GM19455 (cell line): ENCODE measurements around the gene XPA.
"Not testable (repeated sequence)": the region's sequence is repeated elsewhere in the genome, so short reads cannot be mapped to it uniquely, and the experiment has no call there.

Source experiments
- ATAC-seq: cut with Tn5 transposase; IDR thresholded peaks from one replicate; pipeline ENCODE4 v1.9.1; 2021; ENCODE audit not compliant: unreplicated experiment

The XPA gene

DNA sequence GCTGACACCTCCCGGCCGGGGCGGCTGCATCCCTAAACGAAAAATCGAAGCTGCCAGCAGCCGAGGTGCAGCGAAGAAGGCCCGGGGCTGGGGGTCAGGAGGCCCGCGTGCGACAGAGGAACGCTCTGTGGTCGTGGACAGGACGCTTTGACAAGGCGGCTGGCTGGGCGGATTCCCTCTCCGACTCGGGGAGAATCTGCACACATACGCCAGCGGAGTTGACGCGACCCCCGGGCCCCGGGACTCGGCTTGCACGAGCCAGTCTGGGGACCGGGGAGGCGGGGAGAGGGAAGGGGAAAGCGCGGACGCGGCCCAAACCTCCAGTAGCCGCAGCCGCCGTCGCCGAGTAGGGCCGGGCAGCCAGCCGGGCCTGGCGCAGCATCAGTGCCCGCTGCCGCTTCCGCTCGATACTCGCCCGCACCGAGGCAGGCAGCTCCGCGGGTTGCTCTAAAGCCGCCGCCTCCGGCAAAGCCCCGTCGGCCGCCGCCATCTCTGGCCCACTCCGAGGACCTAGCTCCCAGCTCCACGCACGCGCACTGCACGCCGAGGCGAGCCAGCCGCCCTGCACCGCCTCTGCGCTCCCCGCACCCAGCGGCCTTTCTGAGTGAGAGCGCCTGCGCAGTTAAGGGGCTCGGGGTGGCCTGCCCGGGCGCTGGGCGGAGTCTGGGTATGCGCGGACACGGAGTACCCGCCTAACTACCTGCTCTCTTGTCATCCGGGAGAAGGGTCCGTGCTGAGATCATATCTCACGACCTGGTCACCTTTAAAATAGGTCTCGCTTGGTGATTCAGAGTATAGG is at the start of gene XPA:
Gene XPA, minus strand, starts transcription at position 538 of the 799 bp plus-strand sequence. Its CDS starts 48 bp downstream, at position 490.
- peak; percentile 90 for ATAC-seq

DNA sequence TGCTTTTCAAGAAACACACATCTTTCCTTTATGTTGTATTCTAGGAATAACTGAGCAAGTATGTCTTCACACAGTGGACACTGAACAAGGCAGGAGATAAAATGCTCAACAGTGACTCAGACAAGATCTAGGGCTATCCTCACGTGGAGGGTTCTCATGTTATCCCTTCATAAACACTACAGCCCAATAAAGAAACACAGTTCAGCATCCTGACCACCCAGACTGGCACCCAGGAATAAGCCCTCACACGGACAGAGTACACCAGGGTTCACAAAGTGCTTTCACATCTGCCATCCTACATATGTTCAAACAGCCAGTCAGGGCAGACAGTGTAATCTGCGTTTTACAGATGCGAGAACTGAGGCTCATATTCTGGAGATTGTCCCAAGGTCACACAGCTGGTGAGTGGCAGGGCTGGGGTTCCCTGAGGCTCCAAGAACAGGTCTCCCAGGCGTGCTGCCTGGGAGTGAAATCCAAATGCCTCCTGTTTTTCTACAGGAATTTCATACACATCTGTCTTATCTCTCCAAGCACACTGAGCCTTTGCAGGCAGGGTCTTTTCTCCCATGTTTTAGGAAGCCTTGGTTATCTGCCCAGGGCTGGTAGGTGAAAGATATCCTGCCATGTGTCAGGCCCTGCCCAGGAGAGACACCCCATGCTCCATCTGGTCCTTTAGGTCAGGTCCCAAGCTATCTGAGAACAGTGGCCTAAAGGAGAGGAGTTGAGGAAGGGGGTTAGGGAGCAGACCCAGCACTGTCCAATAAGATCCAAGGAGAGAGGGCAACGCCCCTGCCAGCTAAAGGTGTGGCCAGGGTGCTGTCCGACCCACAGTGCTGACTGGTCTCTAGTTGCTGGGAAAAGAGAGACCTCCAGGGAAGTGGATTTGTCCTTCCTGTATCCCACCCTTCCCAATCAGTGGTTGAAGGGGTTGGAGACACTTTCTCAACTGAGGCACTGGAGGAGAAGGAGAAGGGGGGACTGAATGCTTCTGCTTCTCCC is 47.9 kb upstream of the XPA start:
- no peak for ATAC-seq

DNA sequence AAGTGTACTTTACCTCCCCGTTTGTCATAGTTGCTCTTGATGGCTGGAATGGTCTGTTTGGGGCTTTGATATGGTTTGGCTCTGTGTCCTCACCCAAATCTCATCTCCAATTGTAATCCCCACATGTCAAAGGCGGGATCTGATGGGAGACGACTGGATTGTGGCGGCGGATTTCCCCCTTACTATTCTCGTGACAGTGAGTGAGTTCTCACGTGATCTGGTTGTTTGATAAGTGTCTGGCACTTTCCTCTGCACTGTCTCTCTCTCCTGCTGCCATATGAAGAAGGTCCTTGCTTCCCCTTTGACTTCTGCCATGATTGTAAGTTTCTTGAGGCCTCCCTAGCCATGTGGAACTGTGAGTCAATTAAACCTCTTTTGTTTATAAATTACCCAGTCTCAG is 46.9 kb upstream of the XPA start:
- ATAC-seq = not testable (repeated sequence)

DNA sequence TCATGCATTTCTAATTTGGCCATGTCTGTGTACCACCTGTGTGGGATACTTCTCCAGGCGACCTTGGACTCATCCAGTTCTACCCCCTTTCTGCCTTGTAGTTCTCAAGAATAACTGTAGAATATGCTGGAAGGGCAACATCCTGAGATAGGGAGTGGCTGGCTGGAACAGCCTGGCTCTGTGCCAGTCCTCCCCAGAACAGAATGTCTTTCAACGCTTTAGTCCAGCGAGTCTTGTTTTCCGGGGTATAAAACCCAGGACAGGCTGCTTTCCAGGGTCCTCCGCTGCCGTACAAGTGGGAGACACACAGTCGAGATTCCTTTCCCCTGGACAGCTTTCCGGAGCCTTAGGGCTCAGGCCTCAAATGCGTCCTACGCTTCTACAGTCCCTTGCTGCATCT is 45.4 kb upstream of the XPA start:
- ATAC-seq = no peak

DNA sequence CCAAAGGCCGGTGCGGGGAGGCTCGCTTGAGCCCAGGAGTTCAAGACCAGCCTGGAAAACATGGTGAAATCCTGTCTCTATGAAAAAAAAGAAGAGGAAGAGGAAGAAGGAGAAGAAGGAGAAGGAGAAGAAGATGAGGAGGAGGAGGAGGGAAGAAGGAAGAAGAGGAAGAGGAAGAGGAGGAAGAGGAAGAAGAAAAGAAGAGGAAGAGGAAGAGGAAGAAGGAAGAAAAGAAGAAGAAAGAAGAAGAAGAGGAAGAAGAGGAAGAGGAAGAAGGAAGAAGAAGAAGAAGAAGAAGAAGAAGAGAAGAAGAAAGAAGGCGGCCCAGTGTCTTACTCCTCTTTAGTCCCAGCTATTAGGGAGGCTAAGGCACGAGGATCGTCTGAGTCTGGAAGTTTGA is 44.8 kb upstream of the XPA start:
- ATAC-seq = no peak

DNA sequence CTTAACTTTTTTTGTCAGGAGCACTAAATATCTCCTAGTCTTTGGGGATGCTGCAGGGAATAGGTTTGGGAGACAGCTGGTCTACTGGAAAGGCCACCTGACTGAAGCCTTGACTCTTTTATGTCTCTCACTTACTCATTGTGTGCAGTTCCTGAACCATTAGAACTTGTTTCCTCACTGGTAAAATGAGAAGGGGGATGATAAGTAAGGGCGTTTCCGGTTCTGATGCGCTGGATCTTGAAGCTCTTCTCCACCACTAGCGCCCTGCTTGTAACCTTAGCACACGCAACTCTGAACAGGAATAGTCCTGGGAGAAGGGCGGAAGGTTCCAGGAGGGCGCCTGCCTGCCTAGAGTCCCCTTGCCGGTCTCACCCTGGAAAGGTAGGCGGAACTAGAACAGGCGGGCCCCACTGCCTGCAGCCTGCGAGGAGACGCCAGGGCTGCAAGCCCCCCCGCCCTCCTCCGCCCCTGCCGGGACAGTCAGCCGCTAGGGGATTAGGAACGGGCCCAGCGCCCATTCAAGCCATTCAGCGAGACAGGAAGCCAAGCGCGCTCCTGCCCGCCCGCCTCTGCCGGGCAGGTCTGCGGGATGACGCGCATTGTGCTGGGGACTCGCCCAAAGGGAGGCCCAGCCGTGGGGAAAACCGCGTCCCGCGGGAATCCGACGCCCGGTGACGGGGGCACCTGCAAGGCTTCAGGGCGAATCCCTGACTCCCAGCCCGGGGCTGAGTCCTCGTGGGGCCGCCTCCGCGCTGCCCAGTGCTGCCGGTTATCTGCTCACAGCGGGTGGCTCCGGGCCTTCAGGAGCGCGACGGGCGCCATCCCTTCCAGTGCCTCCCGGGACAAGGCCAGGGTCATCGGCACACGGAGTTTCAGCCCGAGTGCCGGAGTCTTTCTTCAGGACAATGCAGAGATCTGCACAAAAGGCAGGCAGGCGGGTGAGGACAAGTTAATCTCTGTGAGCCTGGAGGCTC is 44.0 kb upstream of the XPA start:
- ATAC-seq = no peak

DNA sequence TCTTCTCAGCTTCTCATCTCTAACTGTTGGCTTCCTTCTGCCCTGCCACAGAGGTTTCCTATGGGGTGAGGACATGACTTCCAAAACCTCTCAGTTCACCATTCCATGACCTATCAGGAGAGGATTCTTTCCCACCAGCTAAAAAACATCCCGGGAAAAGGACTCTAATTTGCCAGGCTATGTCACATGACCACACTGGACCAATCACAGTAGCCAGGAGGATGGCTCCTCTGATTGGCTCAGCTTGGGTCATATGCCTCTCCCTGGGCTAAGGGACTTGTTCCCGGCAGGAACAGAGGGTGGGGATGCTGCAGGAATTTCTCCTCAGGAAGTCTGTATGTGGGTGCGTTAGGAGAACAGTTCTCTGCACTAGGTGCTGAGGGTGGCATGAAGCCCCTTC is 40.3 kb upstream of the XPA start:
- no peak for ATAC-seq

DNA sequence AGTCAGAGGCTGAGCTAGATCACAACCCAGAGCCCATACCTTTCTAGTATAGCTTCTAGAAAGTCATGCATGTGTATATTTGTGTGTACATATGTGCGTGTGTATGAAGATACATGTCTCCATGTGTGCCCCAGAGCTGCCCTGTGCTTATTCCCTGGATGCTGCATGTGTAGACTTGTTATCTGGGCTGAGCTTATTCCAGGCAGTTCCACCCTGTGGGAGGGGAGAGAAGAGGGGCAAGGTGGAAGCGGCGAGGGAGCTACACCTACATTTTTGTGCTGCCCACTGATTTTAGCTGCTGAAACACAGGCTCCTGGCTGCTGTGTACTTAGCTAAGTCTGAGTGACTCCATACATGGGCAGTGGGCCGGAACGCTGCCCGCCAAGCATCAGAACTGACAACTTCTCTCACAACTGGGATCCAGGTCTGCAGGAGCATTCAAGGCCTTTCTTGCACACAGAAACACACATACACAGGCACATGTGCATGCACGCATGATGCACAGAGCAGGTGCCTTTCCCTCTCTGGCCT is 38.0 kb upstream of the XPA start:
- no peak for ATAC-seq

DNA sequence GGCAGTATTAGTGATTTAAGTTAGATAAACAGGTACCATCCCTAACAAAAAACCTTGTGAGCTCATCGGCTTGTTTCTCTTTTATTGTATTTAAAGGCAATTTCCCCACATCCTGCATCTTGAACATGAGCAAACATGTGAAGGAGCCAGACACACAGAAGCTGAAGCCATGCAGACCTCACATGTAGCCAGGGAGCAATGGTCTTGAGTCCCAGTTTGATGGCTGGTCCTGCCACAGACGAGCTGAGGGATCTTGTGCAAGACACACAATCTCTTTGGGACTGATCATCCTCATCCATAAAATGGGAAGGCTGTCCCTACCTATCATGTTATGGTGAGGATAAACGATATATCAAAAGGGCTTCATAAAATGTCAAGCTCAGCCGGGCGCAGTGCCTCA is 29.6 kb upstream of the XPA start:
- no peak for ATAC-seq

DNA sequence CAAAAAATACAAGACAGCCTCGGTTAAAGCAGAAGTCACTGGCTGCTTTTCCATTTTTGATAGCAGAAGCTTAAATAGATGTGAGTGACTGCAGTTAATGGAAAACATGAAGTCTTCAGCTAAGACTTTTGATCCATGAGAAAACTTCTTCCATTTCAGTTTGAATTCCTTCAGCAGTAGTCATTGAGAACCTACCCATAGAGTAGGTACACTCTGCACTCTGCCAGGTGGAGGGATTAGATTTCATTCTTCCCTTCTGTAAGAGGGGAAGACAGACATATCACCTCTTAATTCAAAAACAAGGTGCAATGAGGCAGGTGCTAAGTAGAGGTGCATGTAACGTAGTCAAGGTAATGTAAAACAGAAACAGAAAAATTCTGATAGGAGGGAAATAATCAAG is 26.7 kb upstream of the XPA start:
- ATAC-seq = no peak

DNA sequence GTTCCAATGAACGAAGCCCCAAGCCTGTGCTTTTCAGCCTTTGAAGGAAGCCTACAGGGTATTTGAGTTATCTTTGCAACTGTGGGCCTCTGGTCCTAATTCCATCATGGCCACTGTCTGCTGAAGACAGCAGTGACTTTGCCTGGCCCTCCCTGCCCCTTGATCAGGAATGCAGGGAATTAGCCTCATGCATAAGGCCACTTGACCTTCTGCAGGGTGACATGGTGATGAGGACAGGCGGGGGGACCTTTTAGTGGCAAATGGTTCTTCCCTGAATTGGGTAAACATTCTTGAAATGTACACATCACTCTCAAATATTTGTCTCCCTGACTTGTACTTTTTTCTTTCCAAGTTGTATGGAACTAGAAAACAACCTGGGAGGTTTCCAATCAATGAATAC is 25.2 kb upstream of the XPA start:
- ATAC-seq = no peak

DNA sequence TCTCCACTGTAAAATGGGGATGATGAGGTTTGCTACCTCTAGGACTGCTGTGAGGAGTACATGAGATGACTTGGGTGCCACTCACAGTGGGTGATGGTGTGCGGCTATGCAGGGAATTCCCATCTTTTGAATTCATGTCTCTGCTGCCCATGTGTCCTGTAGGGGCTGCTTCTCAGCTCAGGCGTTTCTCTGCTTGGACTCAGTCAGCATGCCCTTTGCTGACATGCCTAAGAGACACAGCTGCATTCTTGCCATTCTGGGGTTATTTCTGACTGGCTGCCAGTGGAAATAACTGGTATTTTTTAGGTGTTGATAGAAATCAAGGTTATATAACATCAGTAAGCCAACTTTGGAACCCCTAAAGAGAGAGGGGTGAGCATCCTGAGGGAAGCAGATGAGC is 24.3 kb upstream of the XPA start:
- ATAC-seq = no peak

DNA sequence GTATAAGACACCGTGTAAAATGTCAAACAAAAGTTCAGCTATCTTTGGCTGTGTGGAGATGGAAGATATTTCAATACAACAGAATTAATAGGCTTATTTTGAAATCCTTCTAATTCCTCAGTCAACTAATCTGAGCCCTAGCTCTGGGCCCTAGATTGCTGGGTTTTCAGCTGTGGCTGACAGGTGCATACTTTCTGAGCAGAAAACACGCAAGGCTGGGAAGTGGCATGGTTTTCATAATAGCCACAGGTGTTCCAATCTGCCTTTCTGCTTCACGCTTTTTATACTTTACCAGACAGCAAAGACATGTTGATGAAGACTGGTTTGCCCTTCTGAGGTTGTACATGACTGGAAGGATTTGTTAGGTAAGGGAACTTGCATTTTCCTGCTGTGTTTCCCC is 20.7 kb upstream of the XPA start:
- no peak for ATAC-seq

DNA sequence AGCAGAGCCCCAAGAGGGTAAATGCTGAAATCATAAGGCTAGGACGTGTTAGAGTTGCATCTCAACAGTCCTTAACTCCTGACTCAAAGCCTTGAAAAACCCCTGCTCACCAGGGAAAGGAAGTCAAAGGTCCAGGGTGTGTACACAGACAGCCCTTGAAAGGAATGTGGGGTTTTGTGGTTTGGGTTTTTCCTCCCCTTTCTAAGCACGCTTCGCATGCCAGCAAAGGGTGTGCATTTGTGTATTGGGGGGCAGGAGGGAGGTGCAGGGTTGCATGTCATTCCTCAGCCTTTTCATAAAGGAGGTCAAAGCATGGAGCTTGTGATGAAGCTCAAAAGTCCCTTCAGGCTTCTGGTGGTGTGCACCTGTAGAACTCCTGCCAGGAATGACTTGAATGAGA is 17.3 kb upstream of the XPA start:
- ATAC-seq = no peak

DNA sequence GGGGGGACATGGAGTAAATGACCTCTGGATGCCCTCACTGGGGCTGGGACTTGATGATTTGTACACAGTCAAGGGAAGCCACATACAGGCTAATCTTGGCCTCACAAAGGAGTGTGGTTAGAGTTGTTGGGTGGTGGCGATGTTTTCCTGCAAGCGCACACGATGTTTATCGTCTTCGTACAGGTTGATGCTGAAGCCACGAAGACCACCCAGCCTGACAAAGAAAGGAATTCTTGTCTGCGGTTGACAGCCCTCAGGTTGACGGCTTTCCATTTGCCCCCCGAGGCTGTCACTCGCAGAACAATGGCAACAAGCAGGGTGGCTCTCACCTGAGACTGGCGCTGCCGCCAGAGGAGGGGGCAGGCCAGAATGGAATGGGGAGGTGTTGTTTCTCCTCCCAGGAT is 14.1 kb upstream of the XPA start:
- ATAC-seq = no peak

DNA sequence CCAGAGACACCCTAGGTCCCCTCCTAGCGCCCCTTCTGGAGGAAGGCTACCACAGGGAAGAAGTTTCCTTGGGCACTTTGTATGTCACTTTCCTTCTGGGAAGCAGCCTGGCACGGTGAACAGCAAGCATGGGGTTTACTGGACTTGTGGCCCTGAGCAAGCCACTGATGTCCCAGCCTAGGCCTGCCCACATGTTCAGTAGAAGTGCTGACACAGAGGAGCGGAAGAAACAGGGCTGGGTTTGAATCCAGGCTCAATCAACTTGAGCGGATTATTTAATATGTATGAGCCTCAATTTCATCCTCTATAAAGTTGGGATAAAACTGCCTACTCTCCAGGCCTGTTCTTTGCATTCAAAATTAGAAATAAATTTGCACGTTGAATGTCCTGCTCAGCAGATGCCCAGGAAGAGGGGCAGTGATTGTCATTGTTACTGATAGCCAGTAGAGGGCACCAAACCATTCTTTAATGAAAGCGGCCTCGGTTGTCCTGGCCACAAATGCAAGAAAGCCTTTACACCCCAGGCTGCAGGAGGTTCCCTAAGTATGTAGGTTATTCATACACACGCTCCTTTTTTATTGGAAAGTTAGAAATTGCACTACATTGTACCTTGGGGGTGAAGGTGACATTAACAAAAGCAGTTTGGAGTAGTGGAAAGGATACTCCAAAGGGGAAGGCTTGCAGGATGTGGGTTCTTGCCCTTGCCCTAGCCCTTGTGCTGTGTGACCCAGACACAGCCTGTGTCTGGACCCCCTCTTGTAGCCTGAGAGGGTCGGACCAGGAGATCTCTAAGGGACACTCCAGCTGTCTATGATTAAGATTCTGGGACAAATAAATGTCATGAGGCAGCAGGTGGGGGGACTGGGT is 13.4 kb upstream of the XPA start:
- no peak for ATAC-seq

DNA sequence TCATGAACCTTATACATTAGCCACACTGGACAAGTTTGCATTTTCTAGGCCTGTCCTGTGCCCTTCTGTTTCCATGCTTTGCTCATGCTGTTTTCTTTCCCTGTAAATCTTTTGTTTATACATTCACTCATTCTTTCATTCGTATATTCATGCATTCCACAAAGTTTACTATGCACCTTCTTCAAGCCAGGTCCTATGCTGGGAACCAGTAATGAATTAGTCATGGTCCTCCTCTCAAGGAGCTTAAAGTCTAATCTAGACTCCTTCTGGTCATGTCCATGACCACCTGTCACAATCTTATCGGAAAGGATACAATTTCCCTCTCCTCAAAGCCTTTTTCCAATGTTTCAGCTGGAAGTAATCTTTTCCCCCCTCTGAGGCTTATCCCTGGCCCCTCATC is 9.1 kb upstream of the XPA start:
- ATAC-seq = no peak

DNA sequence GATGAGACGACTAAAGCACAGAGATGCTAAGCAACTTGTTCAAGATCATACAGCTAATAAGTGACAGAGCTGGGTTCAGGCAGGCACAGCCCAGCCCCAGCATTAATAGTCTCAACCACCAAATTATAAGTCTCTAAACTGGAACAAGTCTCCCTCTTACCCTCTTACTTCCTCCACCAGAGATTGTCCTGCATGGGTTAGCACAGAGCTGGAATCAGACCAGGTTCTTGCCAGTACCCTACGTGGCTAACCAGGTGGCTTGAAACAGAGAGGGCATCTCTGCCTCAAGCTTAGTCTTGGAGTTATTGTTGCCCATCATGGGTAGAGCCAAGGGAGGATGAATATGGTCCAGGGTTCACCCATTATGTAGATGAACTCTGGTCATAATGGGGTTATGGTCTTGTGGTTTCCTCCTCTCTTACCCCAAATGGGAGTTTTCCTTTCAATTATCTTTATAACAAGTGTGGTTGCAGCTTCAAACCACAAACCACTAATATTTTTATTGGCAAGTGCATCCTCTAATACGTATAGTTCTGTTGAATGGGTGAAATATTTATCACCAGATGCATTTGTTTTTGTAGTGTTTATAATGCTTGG is 8.3 kb upstream of the XPA start:
- no peak for ATAC-seq

DNA sequence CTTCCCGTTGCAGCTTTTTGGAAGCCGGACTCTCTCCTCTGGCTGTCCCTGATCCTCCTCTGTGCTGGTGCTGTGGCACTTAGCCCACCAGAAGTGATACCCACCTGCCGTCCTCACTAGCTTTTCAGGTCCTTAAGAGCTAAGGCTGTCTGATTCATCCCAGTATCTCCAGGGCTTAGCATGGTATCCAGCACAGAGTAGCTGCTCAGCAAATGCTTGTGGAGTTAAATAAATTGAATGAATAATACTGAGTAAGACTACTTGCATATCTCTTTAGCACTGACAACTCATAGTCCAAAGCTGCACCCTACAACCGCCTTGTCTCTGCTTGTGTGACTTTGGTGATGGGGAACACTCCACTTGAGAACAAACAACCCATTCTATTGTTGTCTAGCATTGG is 7.7 kb upstream of the XPA start:
- ATAC-seq = no peak
